DMS 273 treated with DMSO at 0.1 percent for 48 hours (cell line): ENCODE results near the gene SARS2.
A peak's percentile ranks its signal among the peaks of the same experiment; 100 is the strongest.
"Not testable (repeated sequence)": the region's sequence is repeated elsewhere in the genome, so short reads cannot be mapped to it uniquely, and the experiment has no call there.

Experiments
- DNase-seq: peaks from one replicate; lab custom pipeline; 2025; lab: John Stamatoyannopoulos, UW

SARS2 gene, protein sequence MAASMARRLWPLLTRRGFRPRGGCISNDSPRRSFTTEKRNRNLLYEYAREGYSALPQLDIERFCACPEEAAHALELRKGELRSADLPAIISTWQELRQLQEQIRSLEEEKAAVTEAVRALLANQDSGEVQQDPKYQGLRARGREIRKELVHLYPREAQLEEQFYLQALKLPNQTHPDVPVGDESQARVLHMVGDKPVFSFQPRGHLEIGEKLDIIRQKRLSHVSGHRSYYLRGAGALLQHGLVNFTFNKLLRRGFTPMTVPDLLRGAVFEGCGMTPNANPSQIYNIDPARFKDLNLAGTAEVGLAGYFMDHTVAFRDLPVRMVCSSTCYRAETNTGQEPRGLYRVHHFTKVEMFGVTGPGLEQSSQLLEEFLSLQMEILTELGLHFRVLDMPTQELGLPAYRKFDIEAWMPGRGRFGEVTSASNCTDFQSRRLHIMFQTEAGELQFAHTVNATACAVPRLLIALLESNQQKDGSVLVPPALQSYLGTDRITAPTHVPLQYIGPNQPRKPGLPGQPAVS

DNA sequence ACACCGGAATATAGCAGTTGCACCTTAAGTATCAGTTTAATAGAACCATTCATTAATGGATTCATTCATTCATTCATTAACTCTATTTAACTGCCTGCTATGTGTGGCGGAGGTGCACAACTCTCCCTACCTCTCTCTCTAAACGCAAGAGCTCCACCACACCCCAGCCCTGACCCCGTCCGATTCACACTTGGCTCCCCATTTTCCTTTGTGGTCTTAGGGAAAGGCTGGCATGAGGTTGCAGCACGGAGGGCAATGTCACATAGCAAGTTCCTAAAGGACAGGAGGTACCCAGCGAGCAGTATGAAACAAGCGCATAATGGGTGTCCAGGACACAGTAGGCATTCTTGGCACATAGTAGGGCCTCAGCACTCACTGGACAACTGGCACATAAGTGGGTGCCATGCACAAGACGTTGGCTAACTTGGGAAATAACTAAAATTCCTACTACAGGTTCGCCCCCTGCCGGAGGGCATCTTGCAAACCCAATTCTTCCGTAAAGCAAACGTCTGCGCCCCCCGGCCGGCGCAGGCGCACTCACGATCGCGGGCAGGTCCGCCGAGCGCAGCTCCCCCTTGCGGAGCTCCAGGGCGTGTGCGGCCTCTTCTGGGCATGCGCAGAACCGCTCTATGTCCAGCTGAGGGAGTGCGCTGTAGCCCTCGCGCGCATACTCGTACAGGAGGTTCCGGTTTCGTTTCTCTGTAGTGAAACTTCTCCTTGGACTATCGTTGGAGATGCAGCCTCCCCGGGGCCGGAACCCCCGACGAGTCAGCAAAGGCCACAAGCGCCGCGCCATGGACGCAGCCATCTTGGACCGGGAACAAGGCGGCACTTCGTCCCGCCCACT, at the start of gene SARS2:
Gene SARS2, minus strand, starts transcription at position 835 of the 847 bp plus-strand sequence. Its CDS starts 27 bp downstream, at position 808.
- peak; percentile 86 for DNase-seq

DNA sequence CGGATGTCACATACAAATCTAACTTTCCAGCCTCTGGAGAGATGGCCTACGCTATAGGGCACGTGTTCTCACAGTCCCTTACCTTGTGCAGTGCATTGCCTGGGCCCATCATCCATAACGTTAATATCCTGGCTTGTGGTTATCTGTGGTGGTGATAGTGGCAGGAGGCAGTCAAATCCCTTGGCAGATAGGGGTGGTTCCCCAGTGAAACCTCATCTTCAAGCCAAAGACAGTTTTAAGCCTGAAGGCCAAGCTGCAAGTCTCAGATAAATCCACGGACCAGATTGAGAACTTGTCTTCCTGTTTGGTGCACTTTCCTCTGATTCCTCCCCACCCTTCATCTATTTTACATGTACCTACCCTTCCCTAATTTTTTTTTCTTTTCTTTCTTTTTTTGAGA, 49.2 kb upstream of the SARS2 start:
- no peak for DNase-seq

DNA sequence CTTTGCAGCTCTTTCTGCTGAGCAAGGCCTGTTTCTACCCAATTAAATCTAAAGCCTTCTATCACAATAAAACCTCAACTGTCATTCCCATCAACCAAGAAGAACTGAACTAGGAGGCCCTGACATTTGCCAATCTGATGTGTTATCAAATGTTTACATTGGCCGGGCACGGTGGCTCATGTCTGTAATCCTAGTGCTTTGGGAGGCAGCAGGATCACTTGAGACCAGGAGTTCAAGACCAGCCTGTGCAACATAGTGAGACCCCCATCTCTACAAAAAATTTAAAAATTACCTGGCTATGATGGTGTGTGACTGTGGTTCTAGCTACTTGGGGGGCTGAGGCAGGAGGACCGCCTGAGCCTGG, 47.7 kb upstream of the SARS2 start:
- DNase-seq, result no peak

DNA sequence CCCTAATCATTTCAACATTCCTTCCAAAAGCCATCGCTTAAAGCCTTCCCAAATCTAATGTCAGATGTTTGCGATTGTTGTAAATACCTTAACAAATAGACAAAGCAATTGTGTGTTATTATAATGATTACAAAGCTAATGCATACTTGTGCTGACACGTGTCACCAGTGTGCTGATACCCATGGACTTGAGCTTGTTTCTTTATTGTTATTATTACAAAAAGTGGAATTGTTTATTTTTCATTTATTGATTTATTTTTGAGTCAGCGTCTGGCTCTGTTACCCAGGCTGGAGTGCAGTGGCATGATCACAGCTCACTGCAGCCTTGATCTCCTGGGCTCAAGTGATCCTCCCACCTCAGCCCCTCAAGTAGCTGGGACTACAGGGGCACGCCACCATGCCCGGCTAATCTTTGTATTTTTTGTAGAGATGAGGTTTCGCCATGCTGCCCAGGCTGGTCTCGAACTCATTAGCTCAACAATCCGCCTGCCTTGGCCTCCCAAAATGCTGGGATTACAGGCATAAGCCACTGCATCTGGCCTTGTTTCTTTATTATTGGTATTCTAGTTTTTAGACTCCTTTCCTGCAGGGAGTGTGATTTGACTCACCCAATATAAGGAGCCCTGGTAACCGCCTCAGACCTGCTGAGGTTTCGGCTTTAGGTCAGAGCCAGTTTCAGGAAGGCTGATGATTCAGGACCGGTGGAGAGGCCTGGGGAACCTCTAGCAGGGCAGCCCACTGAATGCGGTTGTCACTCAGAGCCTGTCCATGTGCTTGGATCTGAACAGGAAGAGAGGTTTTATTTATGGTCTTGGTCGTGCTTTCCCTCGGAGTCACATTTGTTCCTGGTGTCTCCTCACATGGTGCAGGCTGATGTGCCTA, 47.1 kb upstream of the SARS2 start:
- no peak for DNase-seq

DNA sequence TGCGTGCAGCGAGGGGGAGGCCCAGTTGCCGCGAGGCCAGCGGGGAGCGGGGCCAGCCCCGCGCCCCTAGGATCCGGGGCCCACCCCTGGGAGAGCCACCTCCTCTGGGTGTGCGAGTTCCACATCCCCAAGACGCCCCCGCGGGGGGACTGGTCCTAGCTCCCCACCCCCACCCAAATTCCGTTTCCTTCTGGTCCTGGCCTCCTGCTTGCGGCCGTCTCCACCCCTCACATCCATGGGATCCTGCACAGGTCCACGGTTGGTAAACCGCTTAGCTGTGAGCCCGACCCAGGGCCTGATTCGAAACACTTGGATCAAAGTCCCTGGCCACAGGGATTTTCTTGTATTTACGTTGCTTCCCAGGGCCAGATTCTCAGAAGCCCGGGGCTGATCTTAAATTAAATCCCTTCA, 45.3 kb upstream of the SARS2 start:
- DNase-seq, result no peak

DNA sequence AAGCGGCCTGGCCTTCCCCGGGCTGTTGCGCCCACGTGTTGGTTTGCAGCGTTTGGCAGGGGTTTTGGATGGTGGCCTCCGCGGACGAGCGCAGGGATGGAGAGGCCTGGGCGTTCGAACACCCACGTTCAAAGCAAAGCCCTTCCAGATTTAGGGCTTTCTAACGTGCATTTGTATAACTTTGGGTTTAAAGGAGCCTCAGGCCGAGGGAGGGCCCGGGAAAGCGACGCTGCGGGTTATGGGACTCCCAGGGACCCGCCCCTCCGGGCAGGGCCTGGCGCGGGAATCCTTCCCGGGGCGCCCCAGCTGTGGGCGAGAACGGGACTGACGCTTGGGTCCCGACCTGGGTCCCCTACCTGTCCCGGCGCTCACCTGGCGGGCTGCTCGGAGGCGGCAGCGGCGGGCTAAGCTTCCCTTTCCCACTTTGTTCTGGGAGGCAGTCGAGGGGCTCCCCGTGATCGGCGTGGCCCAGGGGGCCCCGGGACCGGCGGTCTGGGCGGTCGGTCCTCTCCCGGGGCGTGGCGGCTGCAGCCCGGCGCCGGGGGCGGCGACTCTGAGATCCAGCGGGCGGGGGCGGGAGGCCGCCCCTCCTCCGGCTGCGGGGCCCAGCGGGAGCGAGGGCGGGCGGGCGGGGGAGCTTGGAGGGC, 44.8 kb upstream of the SARS2 start, which contains the start of gene FBXO17:
Gene FBXO17, minus strand, starts transcription at position 529 of the 647 bp plus-strand sequence. CDS start 25,423 bp downstream, outside the sequence.
- no peak for DNase-seq

DNA sequence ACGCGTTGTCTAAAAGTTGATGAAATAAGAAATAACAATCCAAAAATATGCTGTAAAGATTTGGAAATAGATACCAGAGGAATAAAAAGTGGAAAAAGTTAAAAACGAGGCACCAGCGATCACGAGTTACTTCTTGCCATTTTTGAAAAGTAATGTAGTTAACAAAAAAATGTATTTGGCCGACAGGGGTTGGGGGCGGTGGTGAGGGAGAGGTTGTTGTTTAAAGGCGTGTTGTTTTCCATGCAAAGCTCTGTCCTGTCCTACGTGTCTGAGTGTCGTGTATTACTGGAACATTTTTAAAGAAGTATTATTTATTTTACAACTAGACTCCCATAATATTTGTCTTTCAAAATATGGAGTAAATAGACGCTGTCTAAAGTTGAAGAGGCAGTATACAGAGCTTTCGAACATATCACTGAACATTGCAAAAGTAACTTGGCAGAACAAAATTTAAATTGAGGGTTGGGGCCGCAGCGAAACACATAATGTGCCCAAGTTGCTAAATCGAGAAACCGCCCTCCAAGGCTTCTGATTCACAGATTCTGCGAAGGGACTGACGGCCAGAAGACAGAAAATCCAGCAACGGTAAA, 44.2 kb upstream of the SARS2 start:
- DNase-seq, result no peak

DNA sequence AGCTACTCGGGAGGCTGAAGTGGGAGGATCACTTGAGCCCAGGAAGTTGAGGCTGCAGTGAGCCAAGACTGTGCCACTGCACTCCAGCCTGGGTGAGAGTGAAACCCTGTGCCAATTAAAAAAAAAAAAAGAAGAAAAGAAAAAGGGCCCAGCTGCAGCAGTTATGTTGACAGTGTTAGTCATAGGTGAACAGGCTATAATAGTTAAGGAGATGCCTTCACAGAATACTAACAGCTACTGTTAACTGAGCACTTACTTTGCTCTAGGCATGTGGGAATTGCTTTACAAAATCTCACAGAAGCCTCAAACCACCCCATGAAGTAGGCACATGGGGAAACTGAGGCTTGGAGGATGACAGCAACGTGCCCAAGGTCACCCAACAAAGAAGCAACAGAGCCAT, 41.1 kb upstream of the SARS2 start:
- no peak for DNase-seq

DNA sequence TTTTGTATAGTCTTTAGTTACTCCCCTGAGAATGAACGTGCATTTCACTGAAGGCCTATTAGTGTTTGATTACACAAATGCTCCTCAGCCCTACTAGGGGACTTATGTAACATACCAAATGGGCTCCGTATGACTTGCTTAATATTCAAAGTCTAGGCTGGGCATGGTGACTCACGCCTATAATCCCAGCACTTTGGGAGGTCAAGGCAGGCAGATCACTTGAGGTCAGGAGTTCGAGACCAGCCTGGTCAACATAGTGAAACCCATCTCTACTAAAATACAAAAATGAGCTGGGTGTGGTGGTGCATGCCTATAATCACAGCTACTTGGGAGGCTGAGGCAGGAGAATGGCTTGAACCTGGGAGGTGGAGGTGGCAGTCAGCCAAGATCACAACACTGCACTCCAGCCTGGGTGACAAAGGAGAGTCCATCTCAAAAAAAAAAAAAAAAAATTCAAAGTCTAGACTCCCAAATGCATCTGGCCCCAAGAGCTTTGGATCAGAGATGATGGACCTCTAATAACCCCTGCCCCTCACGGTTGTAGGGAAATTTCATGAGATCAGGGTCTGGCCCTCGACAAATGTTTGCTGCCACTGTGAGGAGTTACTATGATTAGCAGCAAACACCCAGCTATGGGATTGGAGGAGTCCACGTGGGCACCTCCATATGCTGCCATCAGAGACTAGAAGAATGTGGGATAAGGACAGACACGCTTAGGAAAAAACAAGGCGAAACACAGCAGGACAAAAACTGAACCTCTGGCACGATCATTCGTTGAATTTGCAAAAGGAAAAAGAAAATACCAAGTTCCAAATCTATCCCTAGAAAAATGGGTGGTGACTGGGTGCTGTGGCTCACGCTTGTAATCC, 40.3 kb upstream of the SARS2 start:
- DNase-seq, result no peak

DNA sequence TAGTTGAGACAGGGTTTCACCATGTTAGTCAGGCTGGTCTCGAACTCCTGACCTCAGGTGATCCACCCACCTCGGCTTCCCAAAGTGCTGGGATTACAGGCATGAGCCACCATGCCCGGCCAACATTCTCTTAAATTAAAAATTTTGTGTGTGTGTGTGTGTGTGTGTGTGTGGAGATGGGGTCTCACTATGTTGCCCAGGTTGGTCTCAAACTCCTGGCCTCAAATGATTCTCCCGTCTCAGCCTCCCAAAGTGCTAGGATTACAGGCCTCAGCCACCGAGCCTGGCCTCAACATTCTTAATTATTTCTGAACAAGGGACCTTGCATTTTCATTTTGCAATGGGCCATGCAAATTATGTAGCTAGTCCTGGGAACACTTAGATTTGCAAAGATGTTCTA, 35.6 kb upstream of the SARS2 start:
- DNase-seq, result not testable (repeated sequence)

DNA sequence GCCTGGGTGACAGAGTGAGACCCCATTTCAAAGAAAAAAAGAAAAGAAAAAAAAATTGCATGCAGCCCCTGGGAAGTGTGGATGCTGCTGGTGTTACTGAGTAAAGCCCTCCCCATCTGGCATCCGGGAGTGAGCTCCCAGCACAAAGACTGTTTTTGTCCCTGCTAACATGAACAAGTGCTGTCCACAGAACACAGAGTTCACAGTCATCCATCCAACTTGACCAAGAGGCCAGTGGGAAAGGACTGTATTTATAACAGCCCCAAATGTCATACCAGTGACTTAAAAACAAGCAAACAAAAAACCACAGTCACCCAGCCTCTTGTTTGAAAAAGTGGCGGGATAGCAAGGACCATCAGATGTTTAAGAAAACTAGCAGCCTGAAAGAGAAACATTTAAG, 34.2 kb upstream of the SARS2 start:
- no peak for DNase-seq

DNA sequence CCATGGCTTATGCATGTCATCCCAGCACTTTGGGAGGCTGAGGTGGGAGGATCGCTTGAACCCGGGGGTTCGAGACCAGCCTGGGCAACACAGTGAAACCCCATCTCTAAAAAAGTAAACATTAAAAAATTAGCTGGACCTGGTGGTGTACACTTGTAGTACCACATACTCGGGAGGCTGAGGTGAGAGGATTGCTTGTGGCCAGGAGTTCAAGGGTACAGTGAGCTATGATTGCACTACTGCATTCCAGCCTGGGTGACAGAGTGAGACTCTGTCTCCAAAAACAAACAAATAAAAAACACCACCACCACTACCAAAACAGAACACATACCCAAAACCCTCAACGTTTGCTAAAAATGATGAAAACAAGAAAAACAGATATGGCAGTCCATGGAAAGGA, 29.1 kb upstream of the SARS2 start:
- no peak for DNase-seq

DNA sequence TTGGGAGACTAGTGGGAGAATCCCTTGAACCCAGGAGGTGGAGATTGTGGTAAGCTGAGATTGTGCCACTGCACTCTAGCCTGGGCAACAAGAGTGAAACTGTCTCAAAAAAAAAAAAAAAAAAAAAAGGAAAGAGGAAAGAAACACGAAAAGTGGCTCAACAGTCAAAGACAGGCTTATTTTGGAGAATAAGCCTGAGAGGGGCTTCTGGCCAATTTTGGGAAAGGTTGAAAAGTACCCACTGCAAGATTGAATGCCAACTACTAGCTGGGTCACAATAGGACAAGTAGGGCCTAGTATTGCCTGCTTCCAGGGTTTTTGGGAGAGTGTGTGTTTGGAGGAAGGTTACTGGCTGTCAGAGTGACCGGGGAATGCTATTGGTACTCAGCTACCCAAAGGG, 27.7 kb upstream of the SARS2 start:
- no peak for DNase-seq

DNA sequence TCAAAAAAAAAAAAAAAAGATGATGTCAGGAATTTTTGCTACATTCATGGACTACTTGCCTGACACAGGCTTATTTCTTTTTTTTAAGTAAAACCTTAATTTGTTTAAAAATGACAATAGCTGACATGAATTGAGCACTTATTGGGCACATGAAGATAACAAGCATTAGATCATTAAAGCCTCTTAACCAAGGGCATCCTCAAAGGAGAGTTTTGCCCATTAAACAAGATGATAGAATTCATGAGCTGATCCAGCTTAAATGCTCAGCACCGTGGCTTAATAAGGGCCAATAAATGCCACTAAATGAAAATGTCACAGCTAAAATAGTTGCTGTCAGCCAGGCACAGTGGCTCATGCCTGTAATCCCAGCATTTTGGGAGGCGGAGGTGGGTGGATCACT, 25.7 kb upstream of the SARS2 start:
- no peak for DNase-seq

DNA sequence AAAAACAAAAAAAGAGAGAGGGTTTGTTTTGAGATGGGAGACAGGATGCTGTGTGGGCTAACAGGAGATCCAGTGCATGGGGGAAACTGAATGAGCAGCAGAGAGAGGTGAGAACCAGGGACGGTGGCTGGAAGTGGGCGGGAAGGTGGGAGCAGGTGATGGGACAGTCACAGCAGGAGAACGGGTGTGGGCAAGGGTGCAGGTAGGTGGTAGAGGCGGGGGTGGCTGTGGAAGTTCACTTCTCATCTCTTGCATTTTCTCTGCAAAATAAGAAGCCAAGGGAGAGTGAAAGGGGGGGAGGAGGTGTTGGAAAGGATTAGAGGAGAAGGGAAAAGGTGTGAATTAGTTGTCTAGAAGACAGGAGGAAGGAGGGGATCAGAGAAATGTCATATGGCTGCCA, 23.1 kb upstream of the SARS2 start:
- no peak for DNase-seq

DNA sequence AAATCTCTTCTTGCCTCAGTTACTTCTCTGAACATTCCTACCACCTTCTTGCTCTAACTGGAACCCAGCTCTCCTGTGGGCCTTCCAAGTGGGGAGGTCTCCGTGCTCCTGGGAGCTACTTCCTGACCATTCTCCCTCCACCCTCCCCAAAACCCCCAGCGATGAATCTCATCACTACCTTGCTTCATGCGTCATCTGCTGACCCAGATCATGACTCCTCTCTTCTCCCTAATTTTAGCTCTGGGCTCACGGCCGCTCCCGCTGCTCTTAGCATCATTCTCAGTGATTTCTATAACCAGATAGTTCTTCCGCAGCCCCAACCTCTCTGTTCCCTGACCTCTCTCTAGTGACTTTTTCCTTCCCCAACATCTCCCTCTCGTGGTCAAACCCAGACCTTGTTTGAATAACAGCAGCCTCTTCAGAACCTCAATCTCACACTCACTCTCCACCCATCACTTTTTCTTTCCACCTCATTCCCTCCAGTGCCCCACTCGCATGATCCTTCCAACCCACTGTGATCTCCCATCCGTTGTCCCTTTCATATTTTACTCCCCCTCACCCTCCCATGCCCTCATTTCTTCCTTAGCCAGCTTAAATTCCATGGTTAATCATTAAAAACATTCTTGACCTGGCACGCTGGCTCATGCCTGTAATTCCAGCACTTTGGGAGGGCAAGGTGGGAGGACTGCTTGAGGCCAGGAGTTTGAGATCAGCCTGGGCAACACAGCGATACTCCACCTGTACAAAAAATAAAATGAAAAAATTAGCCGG, 22.0 kb upstream of the SARS2 start:
- no peak for DNase-seq

DNA sequence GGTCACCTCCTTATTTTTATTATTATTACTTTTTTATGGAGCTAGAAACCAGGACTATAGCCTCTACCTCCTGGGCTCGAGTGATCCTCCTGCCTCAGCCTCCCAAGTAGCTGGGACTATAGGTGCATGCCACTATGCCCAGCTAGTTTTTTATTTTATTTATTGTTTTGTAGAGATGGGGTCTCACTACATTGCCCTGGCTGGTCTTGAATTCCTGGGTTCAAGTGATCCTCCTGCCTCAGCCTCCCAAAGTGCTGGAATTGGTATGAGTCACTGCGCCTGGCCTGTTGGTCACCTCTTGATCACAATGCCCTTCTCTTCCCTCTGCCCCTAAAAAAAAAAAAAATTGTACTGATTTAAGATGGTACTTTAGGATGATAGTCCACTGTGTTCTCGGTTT, 20.6 kb upstream of the SARS2 start:
- DNase-seq, result no peak

DNA sequence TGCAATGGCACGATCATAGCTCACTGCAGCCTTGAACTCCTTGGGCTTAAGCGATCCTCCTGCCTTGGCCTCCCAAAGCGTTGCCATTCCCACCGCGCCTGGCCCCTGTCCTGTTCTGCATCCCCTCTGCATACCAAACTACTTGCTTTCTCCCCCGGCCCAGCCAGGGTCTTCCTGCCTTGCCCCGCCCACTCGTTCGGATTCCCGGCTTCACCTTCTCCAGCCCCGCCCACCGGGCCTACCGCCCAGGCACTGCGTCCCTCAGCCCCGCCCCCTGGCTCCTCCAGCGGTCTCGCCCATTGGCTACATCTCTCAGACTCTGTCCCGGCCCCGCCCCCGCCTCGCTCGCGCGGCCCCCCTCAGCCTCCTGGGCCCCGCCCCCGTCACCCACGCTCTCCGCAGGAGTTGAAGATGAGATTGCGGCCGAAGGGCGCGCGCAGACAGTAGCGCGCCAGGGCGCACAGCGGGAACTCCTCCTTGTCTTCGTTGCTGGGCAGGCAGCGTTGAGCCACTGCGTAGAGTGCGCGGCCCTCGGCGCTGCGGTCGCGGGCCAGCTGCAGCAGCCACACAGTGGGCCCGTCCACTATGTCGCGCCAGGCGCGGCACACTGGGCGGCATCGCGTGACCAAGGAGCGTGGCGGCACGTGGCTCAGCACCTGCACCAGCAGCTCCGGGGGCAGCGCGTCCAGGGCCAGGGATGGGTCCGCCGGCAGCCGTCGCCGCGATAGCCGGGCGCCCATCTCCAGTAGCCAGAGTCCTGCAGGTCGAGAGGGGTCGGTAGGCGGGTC, 19.2 kb upstream of the SARS2 start:
- DNase-seq, result peak; percentile 36
